ENCODE results near the gene CDK14.

CDK14 gene

GRCh38 chr7:91156316-91157185 lies 560.4 kb downstream of the CDK14 start:
- H3K9ac ChIP-seq: no peak overlapping the region
- H3K27ac ChIP-seq: no peak overlapping the region
- no peak overlapping the region for H2AFZ ChIP-seq
- TF ChIP-seq CTCF (IDR thresholded peaks at IDR 0.05): no peak
- H3K9me3 ChIP-seq (ENCODE audit: control insufficient read depth, low read length): no peaks in the 10 kb centered on the region
- H3K4me2 ChIP-seq (ENCODE audit: low read length): no peak overlapping the region
- H3K4me3 ChIP-seq (ENCODE audit: low read depth, low read length): no peak overlapping the region
- no peaks in the 10 kb centered on the region for H3K36me3 ChIP-seq (ENCODE audit: control insufficient read depth, insufficient read depth, low read length)
- H3K4me1 ChIP-seq: no peaks in the 10 kb centered on the region
- no peaks in the 10 kb centered on the region for H3K27me3 ChIP-seq (ENCODE audit: control insufficient read depth, insufficient read depth, low read length)
- H3K79me2 ChIP-seq: no peaks in the 10 kb centered on the region

GRCh38 chr7:91157579-91158320 lies 561.6 kb downstream of the CDK14 start:
- Histone ChIP-seq H3K4me2 (ENCODE audit: low read length) (no peak overlapping the region), H3K27me3 (ENCODE audit: control insufficient read depth, insufficient read depth, low read length) (no peaks in the 10 kb centered on the region), H3K4me1 (no peaks in the 10 kb centered on the region), H3K4me3 (ENCODE audit: low read depth, low read length) (no peak overlapping the region), H3K79me2 (no peaks in the 10 kb centered on the region), H3K36me3 (ENCODE audit: control insufficient read depth, insufficient read depth, low read length) (no peaks in the 10 kb centered on the region), H3K9me3 (ENCODE audit: control insufficient read depth, low read length) (no peaks in the 10 kb centered on the region), H2AFZ (no peak overlapping the region), H3K9ac (no peak overlapping the region), H3K27ac (no peak overlapping the region)
- no peak for TF ChIP-seq CTCF (IDR thresholded peaks at IDR 0.05)

- H3K9ac ChIP-seq: no peak overlapping the region
- no peak for TF ChIP-seq CTCF (IDR thresholded peaks at IDR 0.05)
- no peak overlapping the region for H3K4me2 ChIP-seq (ENCODE audit: low read length)
- no peaks in the 10 kb centered on the region for H3K9me3 ChIP-seq (ENCODE audit: control insufficient read depth, low read length)
- no peaks in the 10 kb centered on the region for H3K27me3 ChIP-seq (ENCODE audit: control insufficient read depth, insufficient read depth, low read length)
- H3K27ac ChIP-seq: no peak overlapping the region
- no peak overlapping the region for H3K4me3 ChIP-seq (ENCODE audit: low read depth, low read length)
- H3K36me3 ChIP-seq (ENCODE audit: control insufficient read depth, insufficient read depth, low read length): no peaks in the 10 kb centered on the region
- H3K79me2 ChIP-seq: no peaks in the 10 kb centered on the region
- H3K4me1 ChIP-seq: no peaks in the 10 kb centered on the region
- H2AFZ ChIP-seq: no peak overlapping the region
Measured at GRCh38 chr7:91162436-91162835, 566.3 kb downstream of the CDK14 start.

GRCh38 chr7:91164506-91164905 lies 568.4 kb downstream of the CDK14 start:
- Histone ChIP-seq H3K9ac (no peak overlapping the region), H3K36me3 (ENCODE audit: control insufficient read depth, insufficient read depth, low read length) (no peaks in the 10 kb centered on the region), H3K27me3 (ENCODE audit: control insufficient read depth, insufficient read depth, low read length) (no peaks in the 10 kb centered on the region), H3K27ac (no peak overlapping the region), H3K79me2 (no peaks in the 10 kb centered on the region), H3K4me2 (ENCODE audit: low read length) (no peak overlapping the region), H3K4me3 (ENCODE audit: low read depth, low read length) (no peak overlapping the region), H2AFZ (no peak overlapping the region), H3K4me1 (no peaks in the 10 kb centered on the region), H3K9me3 (ENCODE audit: control insufficient read depth, low read length) (no peaks in the 10 kb centered on the region)
- no peak for TF ChIP-seq CTCF (IDR thresholded peaks at IDR 0.05)
